Measurements from ENCODE around the gene DEGS2.

- TF ChIP-seq, protein P1, sequence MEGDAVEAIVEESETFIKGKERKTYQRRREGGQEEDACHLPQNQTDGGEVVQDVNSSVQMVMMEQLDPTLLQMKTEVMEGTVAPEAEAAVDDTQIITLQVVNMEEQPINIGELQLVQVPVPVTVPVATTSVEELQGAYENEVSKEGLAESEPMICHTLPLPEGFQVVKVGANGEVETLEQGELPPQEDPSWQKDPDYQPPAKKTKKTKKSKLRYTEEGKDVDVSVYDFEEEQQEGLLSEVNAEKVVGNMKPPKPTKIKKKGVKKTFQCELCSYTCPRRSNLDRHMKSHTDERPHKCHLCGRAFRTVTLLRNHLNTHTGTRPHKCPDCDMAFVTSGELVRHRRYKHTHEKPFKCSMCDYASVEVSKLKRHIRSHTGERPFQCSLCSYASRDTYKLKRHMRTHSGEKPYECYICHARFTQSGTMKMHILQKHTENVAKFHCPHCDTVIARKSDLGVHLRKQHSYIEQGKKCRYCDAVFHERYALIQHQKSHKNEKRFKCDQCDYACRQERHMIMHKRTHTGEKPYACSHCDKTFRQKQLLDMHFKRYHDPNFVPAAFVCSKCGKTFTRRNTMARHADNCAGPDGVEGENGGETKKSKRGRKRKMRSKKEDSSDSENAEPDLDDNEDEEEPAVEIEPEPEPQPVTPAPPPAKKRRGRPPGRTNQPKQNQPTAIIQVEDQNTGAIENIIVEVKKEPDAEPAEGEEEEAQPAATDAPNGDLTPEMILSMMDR (IDR thresholded peaks at IDR 0.05), result no peak
- TF ChIP-seq POLR2A (IDR thresholded peaks at IDR 0.05) (no peak), POLR2AphosphoS5 (IDR thresholded peaks at IDR 0.05) (no peak)
These were observed 24.4 kb downstream of the DEGS2 start for GRCh38 chr14:100135073-100135472.
